GM21825 (cell line): ENCODE data around the gene RUNX3.

Experiments used
- ATAC-seq: cut with Tn5 transposase; IDR thresholded peaks from one replicate; pipeline ENCODE4 v1.9.1; 2021; ENCODE audit warnings: mild to moderate bottlenecking, moderate library complexity; ENCODE audit not compliant: unreplicated experiment

Gene RUNX3

DNA sequence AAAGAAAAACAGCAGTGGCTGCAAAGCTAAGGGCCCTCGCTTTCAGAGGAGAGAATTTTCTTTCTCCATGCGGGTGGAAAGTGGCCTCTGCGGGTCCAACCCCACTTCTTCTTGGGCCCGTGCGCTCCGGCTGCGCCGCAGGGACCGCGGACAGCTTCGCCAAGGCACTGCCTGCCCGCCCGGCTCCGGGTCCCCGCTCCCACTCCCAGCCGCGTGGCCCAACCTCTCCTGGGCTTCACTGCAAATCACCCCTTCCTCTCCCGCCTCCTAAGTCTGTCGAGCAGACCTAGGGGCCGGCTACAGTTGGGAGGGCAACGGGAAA, 1.0 kb upstream of the RUNX3 start:
- ATAC-seq, result no peak

DNA sequence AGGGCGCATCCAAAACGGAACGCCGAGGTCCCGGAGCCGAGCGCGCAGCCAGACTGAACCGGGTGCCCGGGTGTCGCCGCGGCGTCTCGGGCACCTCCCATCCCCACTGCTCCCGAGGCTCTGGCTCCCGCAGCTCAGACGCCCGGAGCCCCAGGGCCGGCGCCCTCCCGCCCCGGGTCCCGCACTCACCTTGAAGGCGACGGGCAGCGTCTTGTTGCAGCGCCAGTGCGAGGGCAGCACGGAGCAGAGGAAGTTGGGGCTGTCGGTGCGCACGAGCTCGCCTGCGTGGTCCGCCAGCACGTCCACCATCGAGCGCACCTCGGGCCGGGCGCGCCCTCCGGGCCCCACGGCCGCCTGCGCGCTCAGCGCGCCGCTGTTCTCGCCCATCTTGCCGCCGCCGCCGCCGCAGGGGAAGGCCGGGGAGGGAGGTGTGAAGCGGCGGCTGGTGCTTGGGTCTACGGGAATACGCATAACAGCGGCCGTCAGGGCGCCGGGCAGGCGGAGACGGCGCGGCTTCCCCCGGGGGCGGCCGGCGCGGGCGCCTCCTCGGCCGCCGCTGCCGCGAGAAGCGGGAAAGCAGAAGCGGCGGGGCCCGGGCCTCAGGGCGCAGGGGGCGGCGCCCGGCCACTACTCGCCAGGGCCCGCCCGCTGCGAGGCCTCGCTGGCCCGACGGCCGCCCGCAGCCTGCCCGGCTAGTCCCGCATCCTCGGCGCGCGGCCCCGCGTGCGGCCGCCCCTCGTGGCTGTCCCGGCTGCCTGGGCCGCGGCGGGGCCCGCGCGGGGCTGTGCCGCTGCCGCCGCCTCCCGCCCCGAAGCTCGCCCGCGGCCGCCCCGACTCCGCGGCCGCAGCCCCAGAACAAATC, 447 bp downstream of the RUNX3 start:
- ATAC-seq, result peak; percentile 12

DNA sequence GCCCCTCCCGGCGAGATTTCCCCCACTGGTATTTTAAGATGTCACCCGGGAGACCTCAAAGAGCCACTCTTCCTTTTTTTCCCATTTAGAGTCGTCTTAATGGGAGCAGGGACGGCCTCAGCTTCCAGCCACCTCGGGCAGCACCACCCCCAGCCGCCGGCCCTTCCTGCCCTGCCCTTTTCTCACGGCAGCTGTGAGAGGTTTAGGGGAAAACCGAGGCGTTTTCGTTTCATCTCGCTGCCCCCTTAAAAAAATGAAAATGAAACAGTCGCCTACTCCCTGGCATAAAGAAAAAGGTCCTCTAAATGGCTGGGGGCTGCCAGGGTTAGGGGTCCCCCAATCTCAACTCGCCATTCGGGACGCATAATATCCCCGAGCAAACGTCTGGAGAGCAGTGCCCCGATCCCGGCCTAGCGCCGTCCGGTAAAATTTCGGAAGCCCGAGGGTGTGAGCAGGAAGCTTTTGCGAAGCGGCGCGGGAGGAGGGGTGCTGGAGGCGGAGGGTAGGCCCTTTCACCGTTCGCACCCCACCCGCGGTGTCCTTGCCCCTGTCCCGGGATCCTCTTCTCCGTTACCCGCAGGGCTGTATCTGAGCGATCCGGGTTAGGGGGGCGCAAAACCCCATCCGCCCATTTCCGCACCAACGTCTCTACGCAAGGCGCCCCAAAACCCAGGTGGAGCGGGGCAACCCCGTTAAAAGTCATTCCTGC, 1.2 kb downstream of the RUNX3 start:
- ATAC-seq, result no peak

GRCh38 chr1:24927988-24928688, 1.9 kb downstream of the RUNX3 start:
- ATAC-seq, result no peak

DNA sequence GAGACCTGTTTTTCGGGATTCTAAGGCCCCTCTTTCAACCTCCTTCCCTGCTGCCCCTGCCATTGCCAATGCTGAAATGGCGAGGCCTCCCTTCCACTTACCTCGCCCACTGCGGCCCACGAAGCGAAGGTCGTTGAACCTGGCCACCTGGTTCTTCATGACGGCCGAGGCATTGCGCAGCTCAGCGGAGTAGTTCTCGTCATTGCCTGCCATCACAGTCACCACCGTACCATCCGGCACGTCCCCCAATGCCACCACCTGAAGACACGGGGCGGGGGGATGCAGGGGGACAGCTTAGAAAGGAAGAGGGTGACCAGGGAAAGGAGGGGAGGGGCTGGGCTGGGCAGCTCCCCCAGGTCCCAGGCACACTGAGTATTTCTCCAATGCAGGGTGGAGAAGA, 2.6 kb downstream of the RUNX3 start:
- no peak for ATAC-seq

- no peak for ATAC-seq
Measured at GRCh38 chr1:24926563-24927249, 3.4 kb downstream of the RUNX3 start.

GRCh38 chr1:24925963-24926362, 4.1 kb downstream of the RUNX3 start:
- no peak for ATAC-seq

GRCh38 chr1:24925082-24925779, 4.8 kb downstream of the RUNX3 start:
- no peak for ATAC-seq

- no peak for ATAC-seq
Measured at GRCh38 chr1:24923485-24924113, 6.5 kb downstream of the RUNX3 start.

DNA sequence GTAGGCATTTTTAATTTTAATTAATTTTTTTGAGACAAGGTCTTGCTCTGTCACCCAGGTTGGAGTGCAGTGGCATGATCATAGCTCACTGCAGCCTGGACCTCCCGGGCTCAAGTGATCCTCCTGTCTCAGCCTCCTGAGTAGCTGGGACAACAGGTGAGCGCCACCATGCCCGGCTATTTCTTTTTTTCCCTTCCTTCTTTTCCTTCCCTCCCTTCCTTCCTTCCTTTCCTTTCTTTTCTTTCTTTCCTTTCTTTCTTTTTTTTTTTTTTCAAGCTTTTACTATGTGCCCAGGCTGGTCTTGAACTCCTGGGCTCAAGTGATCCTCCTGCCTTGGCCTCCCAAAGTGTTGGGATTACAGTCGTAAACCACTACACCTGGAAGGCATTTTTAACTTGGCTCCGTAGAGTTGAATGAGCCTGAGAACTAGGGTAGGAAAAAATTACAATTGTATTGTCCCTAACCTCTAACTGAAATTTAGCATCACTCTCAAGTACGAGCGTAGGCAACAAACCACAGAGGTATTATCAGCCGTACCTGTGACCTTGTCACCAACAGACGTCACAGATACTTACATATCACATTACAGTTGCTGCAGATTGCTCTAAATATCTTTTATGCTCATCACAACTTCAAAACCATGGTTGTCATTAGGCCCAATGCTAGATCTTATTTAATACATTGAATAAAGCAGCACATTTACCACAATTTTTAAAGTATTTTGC, 8.0 kb downstream of the RUNX3 start:
- no peak for ATAC-seq

GRCh38 chr1:24921412-24921811, 8.7 kb downstream of the RUNX3 start:
- no peak for ATAC-seq

DNA sequence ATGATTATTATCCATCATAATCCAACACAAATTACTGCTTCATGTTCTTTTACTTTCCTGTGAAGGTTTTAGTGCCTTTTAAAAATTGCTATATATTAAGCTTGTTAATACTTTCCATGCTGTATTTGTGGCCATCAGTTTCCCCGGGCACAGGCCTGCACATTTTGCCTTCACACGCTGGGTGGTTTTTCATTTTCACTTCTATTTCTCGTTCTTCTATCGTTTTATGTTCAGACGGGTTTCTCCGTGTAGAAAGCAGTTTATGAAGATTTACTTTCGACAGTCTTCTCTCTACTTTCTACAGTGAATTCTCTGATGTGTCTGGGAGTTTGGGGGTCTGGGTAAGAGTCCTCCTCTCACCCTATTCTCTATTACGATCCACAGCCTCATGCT, 9.5 kb downstream of the RUNX3 start:
- no peak for ATAC-seq

DNA sequence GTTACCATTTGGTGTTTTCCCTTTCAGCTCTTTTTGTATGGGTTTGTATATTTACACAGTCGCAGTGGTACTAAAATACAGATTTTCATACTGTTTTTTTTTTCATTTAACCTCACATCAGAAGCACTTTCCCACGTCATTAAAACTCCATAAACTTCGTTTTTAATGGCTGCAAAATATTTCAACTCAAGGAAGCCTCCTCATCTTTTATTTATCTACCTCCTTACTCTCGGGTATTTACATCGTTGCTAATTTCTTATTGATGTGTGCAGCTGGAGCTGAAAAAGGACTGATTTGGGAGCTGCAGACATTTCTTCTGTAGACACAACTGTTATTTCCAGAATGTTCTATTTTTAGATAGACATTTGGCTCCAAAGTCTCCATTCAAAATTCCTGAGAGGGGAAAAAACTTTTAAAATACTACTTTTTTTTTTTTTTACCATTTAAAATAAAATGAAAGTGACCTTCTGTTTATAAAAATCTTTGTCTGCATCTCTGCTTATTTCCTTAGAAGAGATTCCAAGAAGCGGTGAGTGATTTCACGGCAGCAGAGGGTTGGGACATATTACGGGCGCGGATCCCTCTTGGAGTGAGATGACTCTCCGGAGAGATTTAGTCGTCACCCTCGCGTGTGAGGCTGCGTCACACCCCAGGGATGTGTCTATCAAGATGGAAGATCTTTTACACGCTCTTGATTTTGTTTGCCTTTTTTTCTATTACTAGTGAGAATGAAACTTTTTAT, 10.1 kb downstream of the RUNX3 start:
- no peak for ATAC-seq

- ATAC-seq, result no peak
Measured at GRCh38 chr1:24918995-24919605, 11.0 kb downstream of the RUNX3 start.

DNA sequence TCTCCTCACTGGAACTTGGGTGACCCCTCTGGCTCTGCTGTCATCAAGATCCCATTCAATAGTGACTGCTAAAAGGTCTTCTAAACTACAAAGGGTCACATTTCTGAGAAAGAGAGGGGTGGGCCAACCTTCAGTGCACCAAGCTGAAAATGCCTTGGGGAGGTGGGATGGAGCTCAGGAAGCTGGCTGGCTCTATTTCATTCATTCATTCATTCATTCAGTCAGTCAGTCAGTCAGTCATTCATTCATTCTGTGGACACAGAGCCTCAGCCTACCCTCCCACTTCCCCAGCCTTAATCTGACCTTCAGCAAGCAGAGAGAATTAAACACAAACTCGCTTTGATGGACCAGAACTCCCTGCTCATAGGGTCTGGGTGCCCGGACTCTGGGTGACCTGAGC, 11.7 kb downstream of the RUNX3 start:
- ATAC-seq, result no peak

DNA sequence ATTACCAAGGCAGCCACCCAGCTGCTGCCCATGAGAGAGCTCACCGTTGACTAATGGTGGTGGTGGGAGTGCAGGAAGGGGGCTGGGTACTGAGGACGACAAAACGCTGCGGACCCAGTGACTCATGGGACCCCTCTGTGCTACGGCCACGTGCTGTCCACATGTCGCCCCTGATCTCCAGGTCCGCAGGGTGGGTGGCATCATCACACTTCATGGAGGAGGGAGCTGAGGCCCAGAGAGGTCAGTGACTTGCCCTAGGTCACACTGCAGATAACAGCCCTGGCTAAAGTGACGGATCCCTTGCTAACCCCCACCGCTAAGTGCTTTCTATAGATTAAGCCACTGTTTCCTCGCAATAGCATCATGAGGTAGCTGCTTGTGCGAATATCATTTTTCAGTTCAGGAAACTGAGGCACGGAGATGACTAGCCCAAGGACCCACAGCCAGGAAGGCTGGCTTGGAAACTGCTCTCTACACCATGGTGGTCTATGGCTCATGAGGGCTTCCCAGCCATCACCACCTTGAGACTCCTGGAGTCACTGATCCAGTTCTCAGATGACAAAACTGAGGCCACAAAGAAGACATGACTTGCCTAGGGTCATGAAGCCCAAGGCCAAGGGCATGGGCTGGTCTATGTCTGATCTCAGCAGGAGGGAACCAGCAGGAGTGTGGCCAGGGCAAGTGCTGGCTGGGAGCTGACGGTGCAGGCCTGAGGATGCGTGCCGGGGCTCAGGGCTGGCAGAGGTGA, 12.6 kb downstream of the RUNX3 start:
- no peak for ATAC-seq

- no peak for ATAC-seq
Measured at GRCh38 chr1:24915816-24916602, 14.1 kb downstream of the RUNX3 start.
